BLaER1 treated with 17β-estradiol and CSF1 and Interleukin-3, amounts not matched to agents 10 nM and 100 nM (cell line): Measurements from ENCODE around the gene GLIPR1.
"Not testable (repeated sequence)": the region's sequence is repeated elsewhere in the genome, so short reads cannot be mapped to it uniquely, and the experiment has no call there.

Experiments used
- H3K27ac ChIP-seq, 11 experiments: shearing (Covaris generic); formaldehyde crosslinking; 2 replicates each; pipeline ENCODE4 v1.8.1; 2022
- H3K27me3 ChIP-seq, 11 experiments: shearing (Covaris generic); formaldehyde crosslinking; 2 replicates each; pipeline ENCODE4 v1.8.1; 2022
- H3K36me3 ChIP-seq, 11 experiments: shearing (Covaris generic); formaldehyde crosslinking; 2 replicates each; pipeline ENCODE4 v1.8.1; 2022
- H3K4me1 ChIP-seq, 10 experiments: shearing (Covaris generic); formaldehyde crosslinking; 2 replicates each; pipeline ENCODE4 v1.8.1; 2022
- H3K4me2 ChIP-seq, 11 experiments: shearing (Covaris generic); formaldehyde crosslinking; 2 replicates each; pipeline ENCODE4 v1.8.1; 2022
- H3K4me3 ChIP-seq, 10 experiments: shearing (Covaris generic); formaldehyde crosslinking; 2 replicates each; pipeline ENCODE4 v1.8.1; 2022
- H3K9ac ChIP-seq, 11 experiments: shearing (Covaris generic); formaldehyde crosslinking; 2 replicates each; pipeline ENCODE4 v1.8.1; 2022
- H3K9me3 ChIP-seq, 11 experiments: shearing (Covaris generic); formaldehyde crosslinking; replicated peaks in 1 of 11; 2 replicates each; pipeline ENCODE4 v1.8.1; 2022
- H4K20me1 ChIP-seq, 11 experiments: shearing (Covaris generic); formaldehyde crosslinking; 2 replicates each; pipeline ENCODE4 v1.8.1; 2022
- Cebpa-rat ChIP-seq, 11 experiments: shearing (Covaris generic); IDR thresholded peaks; 2 replicates each; pipeline ENCODE4 v1.8.1; 2022

GLIPR1 gene

DNA sequence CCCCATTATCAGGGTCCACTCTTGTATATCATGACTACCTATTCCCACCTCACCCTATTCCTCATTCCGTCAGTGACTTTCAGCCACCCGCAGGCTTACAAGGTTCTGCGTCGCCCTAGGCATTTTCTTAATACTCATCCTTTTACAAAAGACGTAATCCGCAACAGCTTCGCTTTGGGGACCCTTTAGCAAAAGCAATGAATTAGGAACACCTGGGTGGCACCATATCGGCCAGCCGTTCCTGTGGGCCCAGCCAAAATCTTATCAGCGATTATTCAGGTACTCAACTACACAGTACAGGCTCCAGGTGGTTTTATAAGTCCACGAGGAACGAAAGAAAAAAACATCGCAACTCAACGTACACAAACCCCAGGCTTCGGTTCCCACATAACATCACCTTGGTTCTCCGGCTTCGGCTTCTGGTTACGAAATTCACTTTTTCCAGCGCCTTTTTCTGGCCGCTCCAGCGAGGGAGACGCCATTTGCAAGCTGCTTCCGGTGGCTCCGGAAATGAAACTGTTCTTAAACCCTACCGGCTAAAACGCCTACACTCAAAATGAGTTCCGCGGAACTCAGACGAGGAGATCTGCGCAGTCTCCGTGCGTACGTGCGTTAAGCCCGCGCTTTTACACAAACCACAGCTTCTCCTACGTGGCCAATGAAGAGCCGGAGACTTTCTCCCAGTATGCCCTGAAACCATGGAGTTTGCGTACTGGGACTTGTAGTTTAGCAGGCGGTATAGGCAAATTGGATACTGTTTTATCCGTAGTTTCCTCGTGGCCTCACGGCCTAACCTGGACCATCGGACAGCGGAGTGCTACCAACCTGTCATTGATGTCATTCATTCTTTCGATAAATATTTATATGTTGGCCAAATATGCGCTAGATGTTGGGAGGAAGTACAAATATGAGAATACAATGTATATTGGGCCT is 30.8 kb downstream of the GLIPR1 start, which contains the start of gene KRR1:
TSS of gene KRR1 (minus strand) at position 494 of the 933 bp plus-strand sequence. CDS start at position 482, 12 bp downstream.
- H3K4me1 ChIP-seq, result peaks cover 17 to 40% (median 25%) of the 10 kb centered on the region in 10 experiments
- peaks cover 3 to 38% (median 21%) of the 10 kb centered on the region in 11 experiments; a peak in 12 of 22 replicates for H4K20me1 ChIP-seq
- no peaks in the 10 kb centered on the region; a peak in 1 of 22 replicates for H3K9me3 ChIP-seq
- peak within 1 kb of the TSS; percentile 72 to 95 (median 89) for H3K4me3 ChIP-seq
- no peaks in the 10 kb centered on the region for H3K27me3 ChIP-seq
- peak within 1 kb of the TSS; percentile 85 to 94 (median 91) for H3K9ac ChIP-seq
- H3K27ac ChIP-seq, result peak within 1 kb of the TSS; percentile 79 to 96 (median 92)
- peak within 1 kb of the TSS; percentile 75 to 91 (median 87) for H3K4me2 ChIP-seq
- 0 out of 22 replicates have a peak, but pooled peaks of 1 of the 11 experiments have one; percentile 14 for TF ChIP-seq Cebpa-rat (IDR thresholded peaks at IDR 0.05)
- peaks cover 3 to 35% (median 15%) of the 10 kb centered on the region in 11 experiments; a peak in 18 of 22 replicates for H3K36me3 ChIP-seq

DNA sequence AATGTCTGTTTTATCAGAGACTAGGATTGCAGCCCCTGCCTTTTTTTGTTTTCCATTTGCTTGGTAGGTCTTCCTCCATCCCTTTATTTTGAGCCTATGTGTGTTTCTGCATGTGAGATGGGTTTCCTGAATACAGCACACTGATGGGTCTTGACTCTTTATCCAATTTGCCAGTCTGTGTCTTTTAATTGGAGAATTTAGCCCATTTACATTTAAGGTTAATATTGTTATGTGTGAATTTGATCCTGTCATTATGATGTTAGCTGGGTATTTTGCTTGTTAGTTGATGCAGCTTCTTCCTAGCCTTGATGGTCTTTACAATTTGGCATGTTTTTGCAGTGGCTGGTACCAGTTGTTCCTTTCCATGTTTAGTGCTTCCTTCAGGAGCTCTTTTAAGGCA is 40.7 kb downstream of the GLIPR1 start:
- not testable (repeated sequence) for H3K9ac ChIP-seq, H3K4me2 ChIP-seq, H4K20me1 ChIP-seq, H3K36me3 ChIP-seq, H3K27me3 ChIP-seq, H3K27ac ChIP-seq, H3K4me3 ChIP-seq, H3K9me3 ChIP-seq
- H3K4me1 ChIP-seq, result peaks cover 0 to 12% (median 9%) of the 10 kb centered on the region in 10 experiments; a peak in 14 of 20 replicates

GRCh38 chr12:75522124-75522523 is 41.6 kb downstream of the GLIPR1 start:
- H3K9ac ChIP-seq, H3K4me3 ChIP-seq, H3K36me3 ChIP-seq, H3K4me2 ChIP-seq, H3K27ac ChIP-seq, H4K20me1 ChIP-seq, H3K9me3 ChIP-seq, H3K27me3 ChIP-seq: not testable (repeated sequence)
- H3K4me1 ChIP-seq, result peaks cover 3 to 20% (median 15%) of the 10 kb centered on the region in 10 experiments; a peak in 17 of 20 replicates

DNA sequence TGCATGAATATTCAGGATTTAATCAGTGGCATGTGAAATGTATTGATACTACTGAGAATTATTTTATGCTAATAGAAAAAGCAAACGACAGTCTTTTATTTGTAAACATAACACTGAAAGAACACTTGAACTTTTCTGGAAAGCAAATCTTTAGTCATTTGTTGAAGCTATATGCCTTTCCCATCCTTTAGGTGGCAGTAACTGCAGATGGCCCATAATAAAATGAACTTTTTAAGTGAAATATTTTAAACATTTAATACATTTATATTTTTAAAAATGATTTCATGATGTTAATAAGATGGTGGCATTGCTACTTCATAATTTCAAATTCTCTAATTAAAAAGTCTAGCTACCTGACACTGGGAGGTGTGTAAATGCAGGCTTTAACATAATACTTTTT is 44.7 kb downstream of the GLIPR1 start:
- H3K4me2 ChIP-seq, result peak overlapping the region in 7 of 11 experiments; percentile 10 to 63 (median 55); a peak in 12 of 22 replicates
- TF ChIP-seq Cebpa-rat (IDR thresholded peaks at IDR 0.05), result no peak
- H3K27ac ChIP-seq, result no peak overlapping the region

GRCh38 chr12:75526655-75527511 is 46.3 kb downstream of the GLIPR1 start:
- H3K9ac ChIP-seq, result no peak overlapping the region; a peak in 1 of 22 replicates
- no peaks in the 10 kb centered on the region; a peak in 2 of 22 replicates for H3K9me3 ChIP-seq
- H3K27ac ChIP-seq, result no peak overlapping the region
- peaks cover 5 to 37% (median 26%) of the 10 kb centered on the region in 10 experiments; a peak in 18 of 20 replicates for H3K4me1 ChIP-seq
- peak in 1 of 11 experiments; percentile 58; a peak in 1 of 22 replicates for TF ChIP-seq Cebpa-rat (IDR thresholded peaks at IDR 0.05)
- no peaks in the 10 kb centered on the region for H3K27me3 ChIP-seq
- H4K20me1 ChIP-seq, result no peaks in the 10 kb centered on the region
- H3K4me3 ChIP-seq, result no peak overlapping the region
- peak overlapping the region; percentile 13 to 61 (median 34); a peak in 17 of 22 replicates for H3K4me2 ChIP-seq
- no peaks in the 10 kb centered on the region for H3K36me3 ChIP-seq

More for the DNA sequence above, 44.7 kb downstream of the GLIPR1 start:
- Histone ChIP-seq H3K9me3 (peaks cover 0 to 4% (median 0%) of the 10 kb centered on the region in 11 experiments; a peak in 4 of 22 replicates), H3K27me3 (no peaks in the 10 kb centered on the region), H3K9ac (no peak overlapping the region), H3K4me3 (no peak overlapping the region), H3K36me3 (no peaks in the 10 kb centered on the region), H3K4me1 (peaks cover 5 to 37% (median 26%) of the 10 kb centered on the region in 10 experiments; a peak in 18 of 20 replicates), H4K20me1 (no peaks in the 10 kb centered on the region)

DNA sequence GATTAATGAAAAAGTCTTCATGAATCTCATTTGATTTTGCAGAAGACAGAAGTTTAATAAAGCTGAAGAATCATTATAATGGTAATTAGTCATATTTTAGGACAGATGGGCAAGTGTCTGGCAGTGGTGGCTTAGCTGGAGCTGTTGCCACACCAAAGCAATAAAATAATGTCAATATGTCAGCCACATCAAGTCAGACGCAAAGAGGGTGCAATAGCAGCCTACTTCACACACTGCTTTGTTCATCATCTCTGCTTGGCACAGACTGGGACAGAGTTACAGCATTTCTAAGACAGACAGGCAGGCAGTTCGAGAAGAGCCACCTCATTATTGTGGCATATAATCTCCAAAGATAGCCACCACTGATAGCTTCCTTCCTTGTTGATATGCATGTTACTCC is 47.7 kb downstream of the GLIPR1 start:
- no peak for TF ChIP-seq Cebpa-rat (IDR thresholded peaks at IDR 0.05)
- H3K36me3 ChIP-seq, result no peaks in the 10 kb centered on the region
- no peak overlapping the region for H3K27ac ChIP-seq
- peaks cover 5 to 37% (median 26%) of the 10 kb centered on the region in 10 experiments; a peak in 18 of 20 replicates for H3K4me1 ChIP-seq
- H3K4me3 ChIP-seq, result no peak overlapping the region
- no peak overlapping the region for H3K9ac ChIP-seq
- H3K9me3 ChIP-seq, result no peaks in the 10 kb centered on the region; a peak in 1 of 22 replicates
- no peaks in the 10 kb centered on the region for H4K20me1 ChIP-seq
- no peaks in the 10 kb centered on the region for H3K27me3 ChIP-seq
- peak overlapping the region in 9 of 11 experiments; percentile 10 to 46 (median 25); a peak in 12 of 22 replicates for H3K4me2 ChIP-seq

- Histone ChIP-seq H3K27ac (no peak overlapping the region), H4K20me1 (no peaks in the 10 kb centered on the region), H3K27me3 (no peaks in the 10 kb centered on the region), H3K4me1 (peaks cover 5 to 37% (median 26%) of the 10 kb centered on the region in 10 experiments; a peak in 18 of 20 replicates), H3K4me2 (peak overlapping the region in 9 of 11 experiments; percentile 10 to 46 (median 25); a peak in 11 of 22 replicates), H3K9me3 (no peaks in the 10 kb centered on the region), H3K9ac (no peak overlapping the region), H3K4me3 (no peak overlapping the region), H3K36me3 (no peaks in the 10 kb centered on the region)
- TF ChIP-seq Cebpa-rat (IDR thresholded peaks at IDR 0.05), result no peak
These were observed 48.1 kb downstream of the GLIPR1 start for GRCh38 chr12:75528692-75529091.

DNA sequence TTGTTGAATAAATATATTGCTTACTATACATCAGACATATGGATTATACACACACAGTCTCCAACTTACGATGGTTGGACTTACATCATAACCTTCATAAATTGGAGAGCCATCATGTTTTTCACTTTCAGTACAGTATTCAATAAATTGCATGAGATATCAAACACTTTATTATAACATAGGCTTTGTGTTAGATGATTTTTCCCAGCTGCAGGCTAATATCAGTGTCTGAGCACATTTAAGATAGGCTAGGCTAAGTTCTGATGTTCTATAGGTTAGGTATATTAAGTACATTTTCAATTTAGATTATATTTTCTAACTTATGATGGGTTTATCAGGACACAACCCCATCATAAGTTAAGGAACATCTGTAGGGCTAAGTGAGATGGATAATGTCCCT is 48.8 kb downstream of the GLIPR1 start:
- Histone ChIP-seq H3K4me3 (no peak overlapping the region), H3K36me3 (no peaks in the 10 kb centered on the region), H3K4me1 (peaks cover 5 to 37% (median 26%) of the 10 kb centered on the region in 10 experiments; a peak in 18 of 20 replicates), H3K4me2 (no peak overlapping the region), H3K27me3 (no peaks in the 10 kb centered on the region), H3K9ac (no peak overlapping the region), H3K9me3 (no peaks in the 10 kb centered on the region), H3K27ac (no peak overlapping the region), H4K20me1 (no peaks in the 10 kb centered on the region)
- no peak for TF ChIP-seq Cebpa-rat (IDR thresholded peaks at IDR 0.05)
